GM13977 (cell line): ENCODE results near the gene DTWD2.
"Not testable (repeated sequence)": the region's sequence is repeated elsewhere in the genome, so short reads cannot be mapped to it uniquely, and the experiment has no call there.

Experiments used
- DNase-seq: peaks from one replicate; pipeline ENCODE4 v3.0.0; 2012; ENCODE audit warnings: low spot score
- CTCF ChIP-seq: IDR thresholded peaks from 2 replicates; pipeline ENCODE4 v1.5.1; 2012; ENCODE audit warnings: mild to moderate bottlenecking, control low read depth; ENCODE audit not compliant: insufficient read depth; ENCODE audit errors: extremely low read depth, missing control alignments
- in situ Hi-C: fragments of 300-500 bp; cut with MboI; formaldehyde crosslinking; loops from one replicate; pipeline ENCODE4 v1.12.0; 2022; ENCODE audit warnings: low sequenced_read_pairs, low pct_unique_long_range_greater_than_20kb, mixed read lengths, inconsistent platforms; ENCODE audit not compliant: unreplicated experiment

Gene DTWD2

GRCh38 chr5:118981783-118982182 is 6.6 kb downstream of the DTWD2 start:
- no peak for TF ChIP-seq CTCF
- in situ Hi-C loops: no loop called here
- DNase-seq: no peak

GRCh38 chr5:118980438-118980837 is 7.9 kb downstream of the DTWD2 start:
- in situ Hi-C loops: no loop called here
- TF ChIP-seq CTCF: no peak
- no peak for DNase-seq

- no peak for DNase-seq
- no peak for TF ChIP-seq CTCF
- in situ Hi-C loops: no loop called here
Observed at GRCh38 chr5:118980017-118980416, 8.3 kb downstream of the DTWD2 start.

GRCh38 chr5:118973779-118974445 is 14.4 kb downstream of the DTWD2 start:
- in situ Hi-C loops, DNase-seq: not testable (repeated sequence)

GRCh38 chr5:118968925-118969375 is 19.4 kb downstream of the DTWD2 start:
- DNase-seq: no peak
- in situ Hi-C loops: no loop called here
- no peak for TF ChIP-seq CTCF

- DNase-seq: no peak
- in situ Hi-C loops: no loop called here
- TF ChIP-seq CTCF: no peak
Observed at GRCh38 chr5:118968406-118968911, 19.9 kb downstream of the DTWD2 start.

GRCh38 chr5:118967059-118967508 is 21.3 kb downstream of the DTWD2 start:
- in situ Hi-C loops: no loop called here
- no peak for TF ChIP-seq CTCF
- no peak for DNase-seq
